Upper lobe of left lung (tissue), 6 donors: ENCODE results near the gene MYH7B. TPM values are rescaled to one million over a fixed set of nuclear protein-coding genes. Genes with fewer than 3 reads are reported as not detected.

Experiments used
- ATAC-seq, 2 donors: fragments of 200-7000 bp; cut with Tn5 transposase; one replicate each; pipeline ENCODE4 v1.9.1; 2022; ENCODE audit warnings: mild to moderate bottlenecking in 2 of 2, moderate library complexity in 2 of 2; ENCODE audit not compliant: low FRiP score in 2 of 2
- DNase-seq, 2 donors: peaks; one replicate each; pipeline ENCODE4 v3.0.0-alpha.2; 2019 to 2020
- H3K27ac ChIP-seq, 4 donors: fragments of 200-600 bp; sonication (generic); one replicate each; pipeline ENCODE4 v1.5.1; 2016 to 2019
- H3K27me3 ChIP-seq, 4 donors: fragments of 200-600 bp; sonication (generic); one replicate each; pipeline ENCODE4 v1.5.1; 2017 to 2019
- H3K36me3 ChIP-seq, 4 donors: fragments of 200-600 bp; sonication (generic); one replicate each; pipeline ENCODE4 v1.5.1; 2016 to 2019
- H3K4me1 ChIP-seq, 4 donors: fragments of 200-600 bp; sonication (generic); one replicate each; pipeline ENCODE4 v1.5.1; 2018 to 2019
- H3K4me3 ChIP-seq, 4 donors: fragments of 200-600 bp; sonication (generic); one replicate each; pipeline ENCODE4 v1.5.1; 2017 to 2019; ENCODE audit warnings: mild to moderate bottlenecking in 2 of 4, moderate library complexity in 1 of 4
- H3K9me3 ChIP-seq, 4 donors: fragments of 200-600 bp; sonication (generic); one replicate each; pipeline ENCODE4 v1.5.1; 2018 to 2019
- EP300 ChIP-seq, 4 donors: sonication (generic); formaldehyde crosslinking; IDR thresholded peaks; one replicate each; pipeline ENCODE4 v1.5.1; 2017; ENCODE audit warnings: antibody characterized with exemption in 4 of 4, control low read depth in 2 of 4
- POLR2A ChIP-seq, 4 donors: fragments of 450-650 bp; IDR thresholded peaks; one replicate each; pipeline ENCODE4 v1.5.1; 2016 to 2017; ENCODE audit warnings: antibody characterized with exemption in 4 of 4, mild to moderate bottlenecking in 2 of 4
- POLR2AphosphoS5 ChIP-seq, 2 donors: sonication (generic); formaldehyde crosslinking; IDR thresholded peaks; one replicate each; pipeline ENCODE4 v1.5.1; 2017; ENCODE audit warnings: antibody characterized with exemption in 2 of 2
- WGBS, 2 donors: methylation state at CpG; one replicate each; pipeline ENCODE4 v1.1.5; 2017 to 2018; 5-methylcytosine and 5-hydroxymethylcytosine counted together
- total RNA-seq, 6 donors: library from RNA; depleted of rRNA in 4 of 6; stranded (reverse); fragments of >200 nt in 4 of 6; gene quantifications; one replicate each; pipeline versions ENCODE4 v1.1.0 to v1.2.1, GENCODE V29; 2016 to 2021
- TF ChIP-seq, protein P1 (sequence below), 6 experiments: fragments of 450-650 bp in 4 of 6; fragments of 200-600 bp in 2 of 6; sonication (generic) in 2 of 6; IDR thresholded peaks; one replicate each; pipeline ENCODE4 v1.5.1; 2016 to 2019; ENCODE audit warnings: antibody characterized with exemption in 6 of 6
- donor health status: DM: no; HTN: no; CAD: no; lungs with moderate emphysema.
- donor health status: DM: no; HTN: yes; CAD: no; lungs with severe emphysema.

The MYH7B gene
- total RNA-seq, 6 donors from 2014 or later = 0.51 to 11.5 (median 0.91) TPM; not detected in 1

DNA sequence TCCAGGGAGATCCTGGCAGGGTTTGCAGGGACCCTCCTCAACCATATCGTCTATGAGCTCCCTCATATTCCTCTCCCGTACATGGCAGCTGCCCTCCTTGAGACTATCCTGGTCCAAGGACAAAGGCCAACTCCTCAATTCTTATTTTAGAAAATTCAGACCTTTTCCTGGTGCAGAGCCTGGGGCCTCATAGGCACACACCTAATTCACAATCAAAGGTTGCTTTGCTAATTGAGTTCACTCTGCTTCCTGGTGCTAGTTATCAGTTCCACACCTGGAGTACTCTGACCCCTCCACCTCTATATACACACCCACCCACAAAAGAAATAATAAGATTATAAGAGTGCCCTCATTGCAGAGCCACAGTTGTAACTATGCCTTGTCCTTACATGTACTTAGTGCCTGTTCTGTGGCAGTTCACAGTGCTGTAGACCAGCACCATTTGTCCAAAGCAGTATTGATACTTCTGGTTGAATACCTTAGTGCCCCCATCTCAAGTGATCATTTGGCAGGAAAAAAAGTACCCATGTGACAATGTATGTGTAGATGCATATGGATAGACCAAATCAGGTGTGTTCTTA lies 38.8 kb upstream of the MYH7B start:
- TF ChIP-seq POLR2AphosphoS5 (IDR thresholded peaks at IDR 0.05) (no peak), EP300 (IDR thresholded peaks at IDR 0.05) (no peak), POLR2A (IDR thresholded peaks at IDR 0.05) (no peak)
- TF ChIP-seq, protein P1, sequence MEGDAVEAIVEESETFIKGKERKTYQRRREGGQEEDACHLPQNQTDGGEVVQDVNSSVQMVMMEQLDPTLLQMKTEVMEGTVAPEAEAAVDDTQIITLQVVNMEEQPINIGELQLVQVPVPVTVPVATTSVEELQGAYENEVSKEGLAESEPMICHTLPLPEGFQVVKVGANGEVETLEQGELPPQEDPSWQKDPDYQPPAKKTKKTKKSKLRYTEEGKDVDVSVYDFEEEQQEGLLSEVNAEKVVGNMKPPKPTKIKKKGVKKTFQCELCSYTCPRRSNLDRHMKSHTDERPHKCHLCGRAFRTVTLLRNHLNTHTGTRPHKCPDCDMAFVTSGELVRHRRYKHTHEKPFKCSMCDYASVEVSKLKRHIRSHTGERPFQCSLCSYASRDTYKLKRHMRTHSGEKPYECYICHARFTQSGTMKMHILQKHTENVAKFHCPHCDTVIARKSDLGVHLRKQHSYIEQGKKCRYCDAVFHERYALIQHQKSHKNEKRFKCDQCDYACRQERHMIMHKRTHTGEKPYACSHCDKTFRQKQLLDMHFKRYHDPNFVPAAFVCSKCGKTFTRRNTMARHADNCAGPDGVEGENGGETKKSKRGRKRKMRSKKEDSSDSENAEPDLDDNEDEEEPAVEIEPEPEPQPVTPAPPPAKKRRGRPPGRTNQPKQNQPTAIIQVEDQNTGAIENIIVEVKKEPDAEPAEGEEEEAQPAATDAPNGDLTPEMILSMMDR (IDR thresholded peaks at IDR 0.05) = no peak
- DNase-seq (no peak), ATAC-seq (no peak)
- 72 to 79% methylated on average over 2 of the region's 2 CpGs for WGBS, 2 donors
- H3K4me1 ChIP-seq = peaks cover 0 to 10% (median 0%) of the 10 kb centered on the region in 4 donors
- H3K36me3 ChIP-seq = peaks cover 0 to 60% (median 24%) of the 10 kb centered on the region in 4 donors
- no peak overlapping the region for H3K4me3 ChIP-seq
- no peaks in the 10 kb centered on the region for H3K27me3 ChIP-seq
- H3K27ac ChIP-seq = no peak overlapping the region
- no peaks in the 10 kb centered on the region for H3K9me3 ChIP-seq

DNA sequence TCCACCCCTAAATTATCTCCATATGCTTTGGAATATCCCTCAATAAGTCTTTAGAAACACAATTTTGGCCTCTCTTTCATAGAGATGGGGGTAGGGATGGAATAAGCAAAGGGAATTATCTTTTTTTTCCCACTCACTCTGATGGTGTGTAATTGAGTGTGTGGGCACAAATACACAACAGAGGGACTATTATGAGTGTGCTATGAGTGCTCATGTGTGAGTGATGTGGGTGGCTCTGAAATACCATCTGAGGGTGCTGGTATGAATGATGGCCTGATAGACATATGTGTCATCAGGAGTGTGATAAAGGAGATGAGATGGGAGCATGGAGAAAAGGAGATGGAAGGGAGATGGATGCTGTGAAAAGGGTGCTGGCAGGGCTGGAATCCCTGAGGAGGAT lies 35.6 kb upstream of the MYH7B start:
- H3K36me3 ChIP-seq = peaks cover 3 to 75% (median 32%) of the 10 kb centered on the region in 4 donors
- no peaks in the 10 kb centered on the region for H3K27me3 ChIP-seq
- no peaks in the 10 kb centered on the region for H3K9me3 ChIP-seq
- ATAC-seq = no peak
- DNase-seq = no peak
- H3K4me3 ChIP-seq = no peak overlapping the region
- H3K27ac ChIP-seq = no peak overlapping the region
- peaks cover 5 to 17% (median 8%) of the 10 kb centered on the region in 4 donors for H3K4me1 ChIP-seq
- TF ChIP-seq, protein P1 (IDR thresholded peaks at IDR 0.05) = no peak
- TF ChIP-seq POLR2AphosphoS5 (IDR thresholded peaks at IDR 0.05) (no peak), POLR2A (IDR thresholded peaks at IDR 0.05) (no peak), EP300 (IDR thresholded peaks at IDR 0.05) (no peak)

DNA sequence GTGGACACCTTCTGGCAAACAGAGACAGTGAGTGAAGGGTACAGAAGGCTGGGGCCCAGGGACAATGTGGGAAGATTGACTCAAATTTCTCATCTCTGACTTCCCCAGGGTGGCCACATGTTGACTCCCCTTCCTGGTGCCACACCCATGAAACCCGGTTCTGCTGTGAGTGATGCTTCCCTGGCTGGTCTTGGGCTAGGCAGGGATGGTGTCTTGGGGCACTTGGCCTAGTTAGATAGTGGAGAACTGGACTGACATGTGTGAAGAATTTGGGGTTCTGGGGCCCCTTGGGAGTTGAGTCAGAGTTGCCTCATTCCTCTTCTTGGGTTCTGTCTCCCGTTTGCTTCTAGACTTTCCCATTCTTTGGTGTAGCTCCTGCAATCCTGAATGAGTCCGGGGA lies 34.2 kb upstream of the MYH7B start:
- peak overlapping the region; percentile 36 to 70 (median 64) for H3K27ac ChIP-seq

DNA sequence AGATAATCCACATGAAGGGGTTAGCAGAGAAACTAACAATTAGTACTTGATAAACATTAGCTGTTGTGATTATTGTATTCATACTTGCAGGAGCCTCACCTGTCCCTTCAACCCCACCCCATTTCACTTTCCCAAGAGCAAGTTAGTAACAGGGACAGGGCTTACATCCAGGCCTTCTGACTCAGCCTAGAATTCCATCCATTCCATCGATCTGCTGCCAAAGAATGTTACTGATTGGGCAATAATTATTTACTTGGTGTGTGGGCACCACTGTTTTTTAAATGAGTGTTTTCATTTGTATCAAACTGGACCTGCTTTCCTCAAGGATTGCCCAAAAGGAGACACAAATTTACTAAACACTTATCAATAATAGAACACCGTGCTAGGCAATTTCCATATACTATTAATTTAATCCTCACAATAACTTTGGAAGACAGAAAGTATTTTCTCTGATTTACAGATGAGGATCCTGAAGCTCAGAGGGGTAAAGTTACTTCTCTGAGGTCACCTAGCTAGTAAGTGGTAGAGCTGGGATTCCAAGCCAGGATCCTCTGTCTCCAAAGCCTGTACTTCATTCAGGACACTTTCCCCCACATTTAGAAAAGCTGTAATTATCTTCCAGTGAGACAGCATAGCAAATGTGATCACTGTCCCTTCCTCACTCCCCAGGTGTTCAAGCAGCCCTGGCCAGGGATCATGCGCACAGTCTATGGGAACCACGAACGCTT lies 32.9 kb upstream of the MYH7B start:
- Histone ChIP-seq H3K4me3 (no peak overlapping the region), H3K36me3 (peaks cover 10 to 93% (median 50%) of the 10 kb centered on the region in 4 donors), H3K4me1 (peaks cover 5 to 17% (median 8%) of the 10 kb centered on the region in 4 donors), H3K9me3 (no peaks in the 10 kb centered on the region), H3K27me3 (no peaks in the 10 kb centered on the region), H3K27ac (peak overlapping the region; percentile 36 to 77 (median 68))
- 83 to 89% methylated on average over 5 of the region's 5 CpGs for WGBS, 2 donors
- DNase-seq (peak in 1 of 2 donors; percentile 37), ATAC-seq (peak in 1 of 2 donors; percentile 65)
- TF ChIP-seq POLR2AphosphoS5 (IDR thresholded peaks at IDR 0.05) (peak; percentile 16 to 33), EP300 (IDR thresholded peaks at IDR 0.05) (peak in 1 of 4 donors; percentile 43), POLR2A (IDR thresholded peaks at IDR 0.05) (no peak)
- TF ChIP-seq, protein P1 (IDR thresholded peaks at IDR 0.05) = no peak

More for the DNA sequence above, 34.2 kb upstream of the MYH7B start:
- no peak for DNase-seq
- 77 to 95% methylated on average over 2 to 3 of the region's 3 CpGs for WGBS, 2 donors
- no peak for TF ChIP-seq POLR2A (IDR thresholded peaks at IDR 0.05)
- TF ChIP-seq EP300 (IDR thresholded peaks at IDR 0.05) = no peak
- TF ChIP-seq, protein P1 (IDR thresholded peaks at IDR 0.05) = no peak
- no peak for TF ChIP-seq POLR2AphosphoS5 (IDR thresholded peaks at IDR 0.05)
- no peak for ATAC-seq
- peaks cover 3 to 85% (median 38%) of the 10 kb centered on the region in 4 donors for H3K36me3 ChIP-seq
- no peaks in the 10 kb centered on the region for H3K9me3 ChIP-seq
- peaks cover 5 to 17% (median 8%) of the 10 kb centered on the region in 4 donors for H3K4me1 ChIP-seq
- no peak overlapping the region for H3K4me3 ChIP-seq
- no peaks in the 10 kb centered on the region for H3K27me3 ChIP-seq
